ENCODE data around the gene MGAM2. TPM values are rescaled to one million over a fixed set of nuclear protein-coding genes. Genes with fewer than 3 reads are reported as not detected.

MGAM2 gene
- total RNA-seq, 1 experiment from 2014 or later: 0.10 TPM

DNA sequence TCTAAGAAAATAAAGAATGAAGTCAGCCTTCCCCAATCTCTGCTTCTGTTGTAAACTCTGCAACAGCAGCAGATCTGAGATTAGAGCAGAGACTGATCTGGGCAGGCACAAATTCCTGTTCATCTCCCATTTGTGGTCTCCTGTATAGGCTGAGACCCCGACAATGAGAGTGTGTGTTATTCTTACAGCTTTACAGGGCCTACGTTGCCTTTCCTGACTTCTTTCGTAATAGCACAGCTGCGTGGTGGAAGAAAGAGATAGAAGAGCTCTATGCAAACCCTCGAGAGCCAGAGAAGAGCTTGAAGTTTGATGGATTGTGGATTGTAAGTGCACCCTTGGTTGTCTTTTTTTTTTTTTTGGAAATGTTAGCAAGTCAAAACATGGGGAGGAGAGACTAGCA lies 74.3 kb downstream of the MGAM2 start:
- H3K36me3 ChIP-seq (ENCODE audit: control insufficient read depth, insufficient read depth, low read length): no peaks in the 10 kb centered on the region
- no peak overlapping the region for H3K4me3 ChIP-seq (ENCODE audit: low read depth in 2 of 2, low read length in 2 of 2)
- intact Hi-C loops (cut with micrococcal nuclease; ENCODE audit: unreplicated experiment): no loop called here
- H3K4me1 ChIP-seq (ENCODE audit: control insufficient read depth, insufficient read depth, low read length): no peaks in the 10 kb centered on the region
- no TSS peak for BruUV-seq (replicated peaks)
- ATAC-seq (no peak), DNase-seq (ENCODE audit: low read depth, low spot score) (no peak)
- POLR2A ChIA-PET: interaction anchor here (0.6 kb wide), 1 partner anchor 219 kb away, joined by 4 read pairs; no protein-coding TSS in a partner anchor
- TF ChIP-seq, protein P1, sequence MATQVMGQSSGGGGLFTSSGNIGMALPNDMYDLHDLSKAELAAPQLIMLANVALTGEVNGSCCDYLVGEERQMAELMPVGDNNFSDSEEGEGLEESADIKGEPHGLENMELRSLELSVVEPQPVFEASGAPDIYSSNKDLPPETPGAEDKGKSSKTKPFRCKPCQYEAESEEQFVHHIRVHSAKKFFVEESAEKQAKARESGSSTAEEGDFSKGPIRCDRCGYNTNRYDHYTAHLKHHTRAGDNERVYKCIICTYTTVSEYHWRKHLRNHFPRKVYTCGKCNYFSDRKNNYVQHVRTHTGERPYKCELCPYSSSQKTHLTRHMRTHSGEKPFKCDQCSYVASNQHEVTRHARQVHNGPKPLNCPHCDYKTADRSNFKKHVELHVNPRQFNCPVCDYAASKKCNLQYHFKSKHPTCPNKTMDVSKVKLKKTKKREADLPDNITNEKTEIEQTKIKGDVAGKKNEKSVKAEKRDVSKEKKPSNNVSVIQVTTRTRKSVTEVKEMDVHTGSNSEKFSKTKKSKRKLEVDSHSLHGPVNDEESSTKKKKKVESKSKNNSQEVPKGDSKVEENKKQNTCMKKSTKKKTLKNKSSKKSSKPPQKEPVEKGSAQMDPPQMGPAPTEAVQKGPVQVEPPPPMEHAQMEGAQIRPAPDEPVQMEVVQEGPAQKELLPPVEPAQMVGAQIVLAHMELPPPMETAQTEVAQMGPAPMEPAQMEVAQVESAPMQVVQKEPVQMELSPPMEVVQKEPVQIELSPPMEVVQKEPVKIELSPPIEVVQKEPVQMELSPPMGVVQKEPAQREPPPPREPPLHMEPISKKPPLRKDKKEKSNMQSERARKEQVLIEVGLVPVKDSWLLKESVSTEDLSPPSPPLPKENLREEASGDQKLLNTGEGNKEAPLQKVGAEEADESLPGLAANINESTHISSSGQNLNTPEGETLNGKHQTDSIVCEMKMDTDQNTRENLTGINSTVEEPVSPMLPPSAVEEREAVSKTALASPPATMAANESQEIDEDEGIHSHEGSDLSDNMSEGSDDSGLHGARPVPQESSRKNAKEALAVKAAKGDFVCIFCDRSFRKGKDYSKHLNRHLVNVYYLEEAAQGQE (IDR thresholded peaks at IDR 0.05; ENCODE audit: insufficient read depth in 1 of 2, low read depth in 2 of 2, low read length in 1 of 2): no peak
- no peak for TF ChIP-seq SIN3A (IDR thresholded peaks at IDR 0.05; ENCODE audit: borderline replicate concordance, insufficient read depth, low read depth, low read length)
- no peak for TF ChIP-seq POLR2AphosphoS5 (IDR thresholded peaks at IDR 0.05; ENCODE audit: low read depth, low read length)
- no peak for TF ChIP-seq TCF7L2 (IDR thresholded peaks at IDR 0.05; ENCODE audit: low read depth, low read length)
- TF ChIP-seq, protein P2, sequence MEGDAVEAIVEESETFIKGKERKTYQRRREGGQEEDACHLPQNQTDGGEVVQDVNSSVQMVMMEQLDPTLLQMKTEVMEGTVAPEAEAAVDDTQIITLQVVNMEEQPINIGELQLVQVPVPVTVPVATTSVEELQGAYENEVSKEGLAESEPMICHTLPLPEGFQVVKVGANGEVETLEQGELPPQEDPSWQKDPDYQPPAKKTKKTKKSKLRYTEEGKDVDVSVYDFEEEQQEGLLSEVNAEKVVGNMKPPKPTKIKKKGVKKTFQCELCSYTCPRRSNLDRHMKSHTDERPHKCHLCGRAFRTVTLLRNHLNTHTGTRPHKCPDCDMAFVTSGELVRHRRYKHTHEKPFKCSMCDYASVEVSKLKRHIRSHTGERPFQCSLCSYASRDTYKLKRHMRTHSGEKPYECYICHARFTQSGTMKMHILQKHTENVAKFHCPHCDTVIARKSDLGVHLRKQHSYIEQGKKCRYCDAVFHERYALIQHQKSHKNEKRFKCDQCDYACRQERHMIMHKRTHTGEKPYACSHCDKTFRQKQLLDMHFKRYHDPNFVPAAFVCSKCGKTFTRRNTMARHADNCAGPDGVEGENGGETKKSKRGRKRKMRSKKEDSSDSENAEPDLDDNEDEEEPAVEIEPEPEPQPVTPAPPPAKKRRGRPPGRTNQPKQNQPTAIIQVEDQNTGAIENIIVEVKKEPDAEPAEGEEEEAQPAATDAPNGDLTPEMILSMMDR (IDR thresholded peaks at IDR 0.05): no peak
- in situ Hi-C loops (cut with HindIII; ENCODE audit: low pct_unique_long_range_greater_than_20kb, low sequenced_read_pairs): no loop called here
- H3K27ac ChIP-seq (ENCODE audit: low read length): no peak overlapping the region
- H3K9me3 ChIP-seq (ENCODE audit: control insufficient read depth, insufficient read depth, low read depth, low read length): no peaks in the 10 kb centered on the region
- no peaks in the 10 kb centered on the region for H3K27me3 ChIP-seq (ENCODE audit: control insufficient read depth, insufficient read depth, low read length)
- CTCF ChIA-PET: no interaction called here

DNA sequence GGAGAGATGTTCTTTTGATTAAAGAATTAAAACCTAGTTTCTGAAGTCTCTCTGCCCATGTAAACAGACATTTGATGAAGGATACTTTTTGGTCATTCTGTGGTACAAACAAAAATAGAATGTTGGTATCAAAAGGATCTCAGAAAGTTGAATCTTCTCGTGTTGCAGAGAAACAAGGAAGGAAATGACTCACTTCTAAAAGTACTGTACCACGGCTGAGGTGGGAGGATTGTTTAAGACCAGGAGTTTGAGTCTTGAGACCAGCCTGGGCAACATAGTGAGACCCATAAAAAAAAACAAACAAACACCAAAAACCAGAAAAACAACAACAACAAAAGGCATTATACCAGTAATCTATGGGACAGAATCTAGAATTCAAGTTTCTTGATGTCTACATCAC lies 76.6 kb downstream of the MGAM2 start:
- TF ChIP-seq TCF7L2 (IDR thresholded peaks at IDR 0.05; ENCODE audit: low read depth, low read length) (no peak), SIN3A (IDR thresholded peaks at IDR 0.05; ENCODE audit: borderline replicate concordance, insufficient read depth, low read depth, low read length) (no peak), POLR2AphosphoS5 (IDR thresholded peaks at IDR 0.05; ENCODE audit: low read depth, low read length) (no peak)
- TF ChIP-seq, protein P2 (IDR thresholded peaks at IDR 0.05): no peak
- TF ChIP-seq, protein P1 (IDR thresholded peaks at IDR 0.05; ENCODE audit: insufficient read depth in 1 of 2, low read depth in 2 of 2, low read length in 1 of 2): no peak
- H3K36me3 ChIP-seq (ENCODE audit: control insufficient read depth, insufficient read depth, low read length): no peaks in the 10 kb centered on the region
- H3K4me3 ChIP-seq (ENCODE audit: low read depth in 2 of 2, low read length in 2 of 2): no peak overlapping the region
- BruUV-seq (replicated peaks): no TSS peak
- POLR2A ChIA-PET: no interaction called here
- ATAC-seq: no peak
- CTCF ChIA-PET: no interaction called here
- no peak for DNase-seq (ENCODE audit: low read depth, low spot score)
- H3K27me3 ChIP-seq (ENCODE audit: control insufficient read depth, insufficient read depth, low read length): no peaks in the 10 kb centered on the region
- H3K27ac ChIP-seq (ENCODE audit: low read length): no peak overlapping the region
- intact Hi-C loops (cut with micrococcal nuclease; ENCODE audit: unreplicated experiment): no loop called here
- no peaks in the 10 kb centered on the region for H3K4me1 ChIP-seq (ENCODE audit: control insufficient read depth, insufficient read depth, low read length)
- in situ Hi-C loops (cut with HindIII; ENCODE audit: low pct_unique_long_range_greater_than_20kb, low sequenced_read_pairs): no loop called here
- no peaks in the 10 kb centered on the region for H3K9me3 ChIP-seq (ENCODE audit: control insufficient read depth, insufficient read depth, low read depth, low read length)

Data from Panc1 (cell line).